Ishikawa (cell line): ENCODE measurements around the gene PTPRJ.
A peak's percentile ranks its signal among the peaks of the same experiment; 100 is the strongest.

Source experiments
- CEBPB ChIP-seq: IDR thresholded peaks from 2 replicates; pipeline ENCODE4 v1.6.1; 2012
- CREB1 ChIP-seq: IDR thresholded peaks from 2 replicates; pipeline ENCODE4 v1.6.1; 2012; ENCODE audit warnings: low read depth
- EGR1 ChIP-seq: IDR thresholded peaks from 2 replicates; pipeline ENCODE4 v1.6.1; 2012
- EP300 ChIP-seq: IDR thresholded peaks from 2 replicates; pipeline ENCODE4 v1.6.1; 2012; ENCODE audit warnings: borderline replicate concordance
- FOXM1 ChIP-seq: IDR thresholded peaks from 2 replicates; pipeline ENCODE4 v1.6.1; 2012; ENCODE audit warnings: low read depth, borderline replicate concordance
- MAX ChIP-seq: IDR thresholded peaks from 2 replicates; pipeline ENCODE4 v1.6.1; 2012
- NFIC ChIP-seq: IDR thresholded peaks from 2 replicates; pipeline ENCODE4 v1.6.1; 2012
- RAD21 ChIP-seq: IDR thresholded peaks from 2 replicates; pipeline ENCODE4 v1.6.1; 2012; ENCODE audit warnings: low read depth
- TAF1 ChIP-seq: IDR thresholded peaks from 2 replicates; pipeline ENCODE4 v1.6.1; 2012; ENCODE audit warnings: low read depth, mild to moderate bottlenecking
- TCF12 ChIP-seq: IDR thresholded peaks from 2 replicates; pipeline ENCODE4 v1.6.1; 2012; ENCODE audit warnings: low read depth
- TEAD4 ChIP-seq: IDR thresholded peaks from 2 replicates; pipeline ENCODE4 v1.6.1; 2012
- USF1 ChIP-seq: IDR thresholded peaks from 2 replicates; pipeline ENCODE4 v1.6.1; 2012
- YY1 ChIP-seq: IDR thresholded peaks from 2 replicates; pipeline ENCODE4 v1.6.1; 2012; ENCODE audit warnings: low read depth
- ZBTB7A ChIP-seq: IDR thresholded peaks from 2 replicates; pipeline ENCODE4 v1.6.1; 2012; ENCODE audit warnings: low read depth
- TF ChIP-seq, protein P1 (sequence below): IDR thresholded peaks from 2 replicates; pipeline ENCODE4 v1.6.1; 2012; ENCODE audit warnings: low read depth, mild to moderate bottlenecking

PTPRJ gene

DNA sequence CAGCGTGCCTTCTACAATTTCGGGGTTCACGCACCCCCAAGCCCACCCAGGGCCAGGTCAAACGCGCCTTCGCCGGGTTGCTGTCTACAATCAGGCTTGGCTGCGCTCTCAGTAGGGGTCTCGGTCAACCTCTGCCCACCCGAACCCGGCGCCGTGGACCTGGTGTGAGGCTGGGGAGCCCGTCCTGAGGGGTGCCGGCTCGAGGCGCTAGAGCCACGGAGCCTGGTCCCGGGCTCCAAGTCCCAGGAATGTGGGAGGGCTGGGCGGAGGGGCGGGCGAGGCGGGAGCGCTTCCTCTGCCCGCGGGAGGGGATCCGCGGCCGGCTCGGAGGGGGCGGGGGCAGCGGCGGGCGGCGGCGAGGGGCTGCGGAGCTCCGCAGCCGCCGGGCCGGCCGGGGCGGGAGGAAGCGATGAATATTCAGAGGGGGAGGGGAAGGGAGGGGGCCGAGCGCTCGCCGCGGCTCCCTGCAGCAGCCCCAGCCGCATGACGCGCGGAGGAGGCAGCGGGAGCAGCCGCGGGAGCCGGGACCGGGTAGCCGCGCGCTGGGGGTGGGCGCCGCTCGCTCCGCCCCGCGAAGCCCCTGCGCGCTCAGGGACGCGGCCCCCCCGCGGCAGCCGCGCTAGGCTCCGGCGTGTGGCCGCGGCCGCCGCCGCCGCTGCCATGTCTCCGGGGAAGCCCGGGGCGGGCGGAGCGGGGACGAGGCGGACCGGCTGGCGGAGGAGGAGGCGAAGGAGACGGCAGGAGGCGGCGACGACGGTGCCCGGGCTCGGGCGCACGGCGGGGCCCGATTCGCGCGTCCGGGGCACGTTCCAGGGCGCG, at the start of gene PTPRJ:
PTPRJ (plus strand) TSS at position 472 of the 819 bp plus-strand sequence. CDS start 354 bp downstream, outside the sequence.
- TF ChIP-seq RAD21 = no peak; the same call in 1 of the 2 replicates
- TF ChIP-seq TAF1 = peak; percentile 33; the same call in 1 of the 2 replicates
- TF ChIP-seq TEAD4 = peak; percentile 84
- TF ChIP-seq EGR1 = no peak
- TF ChIP-seq, protein P1, sequence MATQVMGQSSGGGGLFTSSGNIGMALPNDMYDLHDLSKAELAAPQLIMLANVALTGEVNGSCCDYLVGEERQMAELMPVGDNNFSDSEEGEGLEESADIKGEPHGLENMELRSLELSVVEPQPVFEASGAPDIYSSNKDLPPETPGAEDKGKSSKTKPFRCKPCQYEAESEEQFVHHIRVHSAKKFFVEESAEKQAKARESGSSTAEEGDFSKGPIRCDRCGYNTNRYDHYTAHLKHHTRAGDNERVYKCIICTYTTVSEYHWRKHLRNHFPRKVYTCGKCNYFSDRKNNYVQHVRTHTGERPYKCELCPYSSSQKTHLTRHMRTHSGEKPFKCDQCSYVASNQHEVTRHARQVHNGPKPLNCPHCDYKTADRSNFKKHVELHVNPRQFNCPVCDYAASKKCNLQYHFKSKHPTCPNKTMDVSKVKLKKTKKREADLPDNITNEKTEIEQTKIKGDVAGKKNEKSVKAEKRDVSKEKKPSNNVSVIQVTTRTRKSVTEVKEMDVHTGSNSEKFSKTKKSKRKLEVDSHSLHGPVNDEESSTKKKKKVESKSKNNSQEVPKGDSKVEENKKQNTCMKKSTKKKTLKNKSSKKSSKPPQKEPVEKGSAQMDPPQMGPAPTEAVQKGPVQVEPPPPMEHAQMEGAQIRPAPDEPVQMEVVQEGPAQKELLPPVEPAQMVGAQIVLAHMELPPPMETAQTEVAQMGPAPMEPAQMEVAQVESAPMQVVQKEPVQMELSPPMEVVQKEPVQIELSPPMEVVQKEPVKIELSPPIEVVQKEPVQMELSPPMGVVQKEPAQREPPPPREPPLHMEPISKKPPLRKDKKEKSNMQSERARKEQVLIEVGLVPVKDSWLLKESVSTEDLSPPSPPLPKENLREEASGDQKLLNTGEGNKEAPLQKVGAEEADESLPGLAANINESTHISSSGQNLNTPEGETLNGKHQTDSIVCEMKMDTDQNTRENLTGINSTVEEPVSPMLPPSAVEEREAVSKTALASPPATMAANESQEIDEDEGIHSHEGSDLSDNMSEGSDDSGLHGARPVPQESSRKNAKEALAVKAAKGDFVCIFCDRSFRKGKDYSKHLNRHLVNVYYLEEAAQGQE = no peak
- no peak for TF ChIP-seq FOXM1
- peak; percentile 99 for TF ChIP-seq ZBTB7A
- no peak for TF ChIP-seq YY1
- peak; percentile 44 for TF ChIP-seq TCF12
- TF ChIP-seq MAX = no peak
- no peak for TF ChIP-seq NFIC
- TF ChIP-seq USF1 = no peak

GRCh38 chr11:47932544-47932943, 47.8 kb upstream of the PTPRJ start:
- no peak for TF ChIP-seq TCF12
- no peak for TF ChIP-seq YY1
- TF ChIP-seq MAX = no peak

- TF ChIP-seq TEAD4 (no peak), TCF12 (no peak), CREB1 (no peak), YY1 (no peak), USF1 (no peak), CEBPB (no peak), EP300 (no peak), MAX (no peak), RAD21 (no peak), FOXM1 (no peak), EGR1 (no peak), ZBTB7A (no peak), TAF1 (no peak)
- TF ChIP-seq, protein P1 = no peak
Observed at GRCh38 chr11:47938791-47939560, 41.4 kb upstream of the PTPRJ start.

- TF ChIP-seq EP300 (no peak), TAF1 (no peak), CREB1 (no peak), FOXM1 (no peak), TEAD4 (no peak), CEBPB (no peak), YY1 (no peak), USF1 (no peak), NFIC (no peak), TCF12 (no peak), ZBTB7A (no peak), EGR1 (no peak), MAX (no peak), RAD21 (no peak)
- TF ChIP-seq, protein P1 = no peak
Observed at GRCh38 chr11:47940904-47941649, 39.3 kb upstream of the PTPRJ start.
